ENCODE data around the gene MYCL.
"Not testable (repeated sequence)": the region's sequence is repeated elsewhere in the genome, so short reads cannot be mapped to it uniquely, and the experiment has no call there.

MYCL gene

GRCh38 chr1:39890273-39890672 lies 11.4 kb downstream of the MYCL start:
- no peak for DNase-seq

- DNase-seq = no peak
Observed at GRCh38 chr1:39886757-39887231, 14.9 kb downstream of the MYCL start.

DNA sequence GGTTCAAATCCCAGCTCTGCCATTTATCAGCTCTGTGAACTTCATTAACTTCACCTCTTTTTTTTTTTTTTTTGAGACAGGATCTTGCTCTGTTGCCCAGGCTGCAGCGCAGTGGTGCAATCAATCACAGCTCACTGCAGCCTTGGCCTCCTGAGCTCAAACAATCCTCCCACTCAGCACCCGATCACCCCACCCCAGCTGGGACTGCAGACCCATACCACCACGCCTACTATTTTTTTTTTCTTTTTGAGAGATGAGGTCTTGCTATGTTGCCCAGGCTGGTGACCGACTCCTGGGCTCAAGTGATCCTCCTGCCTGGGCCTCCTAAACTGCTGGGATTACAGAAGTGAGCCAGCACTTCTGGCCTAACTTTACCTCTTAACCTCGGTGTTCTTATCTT lies 16.2 kb downstream of the MYCL start:
- no peak for DNase-seq

DNA sequence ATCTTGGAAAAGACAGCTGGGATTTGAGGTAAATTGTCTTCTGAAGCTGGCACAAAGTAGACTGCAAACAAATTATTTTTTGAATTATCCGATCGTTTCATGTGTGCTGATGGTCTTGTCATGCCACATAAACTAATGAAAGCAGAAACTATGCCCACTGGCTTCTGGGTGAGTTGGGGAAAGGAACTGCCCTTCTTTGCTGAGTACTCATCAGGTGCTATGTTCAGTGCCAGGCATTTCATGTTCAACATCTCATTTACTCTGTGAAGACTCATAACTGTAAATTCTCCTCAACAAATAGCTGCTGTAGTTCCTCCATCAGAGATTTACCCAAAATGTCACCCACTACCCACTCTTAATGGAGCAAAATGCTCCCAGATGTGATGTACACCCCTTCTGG lies 19.6 kb downstream of the MYCL start:
- no peak for DNase-seq

DNA sequence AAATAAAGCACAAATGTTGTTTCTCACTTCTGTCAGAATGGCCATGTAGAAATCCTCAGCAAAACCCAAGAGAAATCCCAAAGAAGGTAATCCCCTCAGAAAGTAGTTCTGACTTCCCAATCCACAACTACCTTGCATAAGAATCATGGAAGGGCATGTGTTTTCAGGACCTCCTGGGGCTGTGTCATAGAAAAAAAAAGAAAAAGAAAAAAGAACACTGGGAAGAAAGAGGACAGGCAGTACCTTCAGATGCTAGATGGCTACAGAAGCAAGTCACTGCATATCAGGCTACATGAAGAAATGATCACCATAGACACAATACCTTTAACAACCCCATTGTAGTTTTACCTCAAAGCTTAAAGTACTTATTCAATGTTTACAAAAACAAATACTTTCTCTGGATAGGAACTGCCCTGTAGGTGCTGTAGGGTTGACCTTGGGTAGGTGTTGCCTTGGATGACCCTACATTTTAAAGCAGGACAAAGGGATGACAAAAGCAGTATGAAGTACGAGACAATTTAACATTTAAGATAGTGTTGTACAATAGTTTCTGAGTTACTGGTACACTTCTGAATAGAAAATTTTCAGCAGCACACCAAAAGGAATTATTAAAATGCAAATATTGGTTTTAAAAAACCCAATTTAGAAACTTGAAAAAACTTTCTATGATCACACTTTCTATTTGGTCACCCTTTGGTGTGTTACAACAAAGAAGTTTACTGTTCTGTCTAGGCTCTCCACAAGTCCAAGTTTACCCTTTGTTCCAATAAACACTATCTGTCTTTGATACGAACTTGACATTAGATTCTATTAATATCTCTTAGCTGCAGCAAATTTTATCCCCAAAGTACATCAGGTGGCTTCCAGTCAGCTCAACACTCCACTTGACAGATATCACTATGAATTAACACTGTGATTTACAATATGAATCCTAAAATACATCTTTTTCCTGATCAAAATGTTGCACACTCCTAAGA lies 23.4 kb downstream of the MYCL start:
- no peak for DNase-seq

GRCh38 chr1:39877231-39877778 lies 24.4 kb downstream of the MYCL start:
- DNase-seq = no peak

- no peak for DNase-seq
Observed at GRCh38 chr1:39876144-39876543, 25.6 kb downstream of the MYCL start.

DNA sequence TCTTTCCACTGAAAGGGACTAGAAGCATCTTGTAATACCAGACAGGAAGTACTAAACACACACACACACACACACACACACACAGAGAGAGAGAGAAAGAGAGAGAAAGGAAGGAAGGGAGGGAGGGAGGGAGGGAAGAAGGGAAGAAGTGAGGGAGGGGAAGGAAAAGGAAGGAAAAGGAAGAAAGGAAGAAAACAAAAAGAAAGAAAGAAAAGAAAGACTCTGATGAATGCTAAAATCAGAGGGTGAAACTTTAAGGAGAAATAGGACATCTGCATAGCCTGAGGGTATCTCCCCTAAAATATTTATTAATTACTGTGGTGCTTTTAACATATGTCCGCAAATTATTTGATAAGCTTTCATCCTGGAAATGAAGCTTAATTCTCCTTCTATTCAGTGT lies 29.0 kb downstream of the MYCL start:
- no peak for DNase-seq

DNA sequence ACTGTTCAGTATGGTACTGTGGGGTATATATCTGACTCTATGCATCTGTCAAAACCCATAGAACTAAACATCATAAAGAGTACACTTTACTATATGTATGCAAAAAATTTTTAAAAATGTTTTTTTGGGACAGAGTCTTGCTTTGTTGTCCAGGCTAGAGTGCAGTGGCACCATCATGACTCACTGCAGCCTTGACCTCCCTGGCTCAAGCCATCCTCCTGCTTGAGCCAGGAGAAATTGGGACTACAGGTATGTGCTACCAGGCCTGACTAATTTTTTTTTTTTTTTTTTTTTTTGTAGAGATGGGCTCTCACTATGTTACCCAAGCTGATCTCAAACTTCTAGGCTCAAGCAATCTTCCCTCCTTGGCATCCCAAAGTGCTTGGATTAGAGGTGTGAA lies 29.9 kb downstream of the MYCL start:
- no peak for DNase-seq

DNA sequence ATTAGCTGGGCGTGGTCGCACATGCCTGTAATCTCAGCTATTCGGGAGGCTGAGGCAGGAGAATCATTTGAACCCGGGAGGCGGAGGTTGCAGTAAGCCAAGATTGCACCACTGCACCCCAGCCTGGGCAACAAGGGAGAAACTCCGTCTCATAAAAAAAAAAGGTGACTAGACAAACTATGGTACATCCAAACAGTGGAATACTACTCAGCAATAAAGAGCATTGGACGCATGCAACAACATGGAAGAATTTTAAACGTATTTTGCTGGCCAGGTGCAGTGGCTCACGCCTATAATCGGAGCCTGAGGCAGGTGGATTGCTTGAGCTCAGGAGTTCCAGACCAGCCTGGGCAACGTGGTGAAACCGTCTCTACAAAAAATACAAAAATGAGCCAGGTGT lies 30.7 kb downstream of the MYCL start:
- not testable (repeated sequence) for DNase-seq

DNA sequence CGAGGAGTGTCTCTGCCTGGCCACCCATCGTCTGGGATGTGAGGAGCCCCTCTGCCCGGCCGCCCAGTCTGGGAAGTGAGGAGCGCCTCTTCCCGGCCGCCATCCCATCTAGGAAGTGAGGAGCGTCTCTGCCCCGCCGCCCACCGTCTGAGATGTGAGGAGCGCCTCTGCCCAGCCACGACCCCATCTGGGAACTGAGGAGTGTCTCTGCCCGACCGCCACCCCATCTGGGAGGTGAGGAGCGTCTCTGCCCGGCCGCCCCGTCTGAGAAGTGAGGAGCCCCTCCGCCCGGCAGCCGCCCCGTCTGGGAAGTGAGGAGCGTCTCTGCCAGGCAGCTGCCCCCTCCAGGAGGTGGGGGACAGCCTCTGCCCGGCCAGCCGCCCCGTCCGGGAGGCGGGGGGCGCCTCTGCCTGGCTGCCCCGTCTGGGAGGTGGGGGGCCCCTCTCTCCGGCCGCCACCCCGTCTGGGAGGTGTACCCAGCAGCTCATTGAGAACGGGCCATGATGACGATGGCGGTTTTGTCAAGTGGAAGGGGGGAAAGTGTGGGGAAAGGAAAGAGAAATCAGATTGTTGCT lies 32.1 kb downstream of the MYCL start:
- not testable (repeated sequence) for DNase-seq

DNA sequence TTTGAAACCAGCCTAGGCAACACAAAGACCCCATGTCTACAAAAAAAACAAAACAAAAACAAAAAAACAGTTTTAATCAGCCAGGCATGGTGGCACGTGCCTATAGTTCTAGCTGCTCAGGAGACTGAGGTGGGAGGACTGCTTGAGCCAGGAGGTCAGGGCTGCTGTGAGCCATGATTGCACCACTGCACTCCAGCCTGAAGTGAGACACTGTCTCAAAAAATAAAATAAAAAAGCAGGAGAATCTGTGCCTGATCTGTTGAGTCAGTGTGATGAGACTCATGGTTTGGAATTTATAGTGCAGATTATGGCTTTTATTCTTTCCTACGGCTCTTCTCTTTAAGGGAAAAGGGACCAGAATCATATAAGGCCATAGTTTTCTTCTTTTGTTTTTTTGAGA lies 35.0 kb downstream of the MYCL start:
- no peak for DNase-seq

DNA sequence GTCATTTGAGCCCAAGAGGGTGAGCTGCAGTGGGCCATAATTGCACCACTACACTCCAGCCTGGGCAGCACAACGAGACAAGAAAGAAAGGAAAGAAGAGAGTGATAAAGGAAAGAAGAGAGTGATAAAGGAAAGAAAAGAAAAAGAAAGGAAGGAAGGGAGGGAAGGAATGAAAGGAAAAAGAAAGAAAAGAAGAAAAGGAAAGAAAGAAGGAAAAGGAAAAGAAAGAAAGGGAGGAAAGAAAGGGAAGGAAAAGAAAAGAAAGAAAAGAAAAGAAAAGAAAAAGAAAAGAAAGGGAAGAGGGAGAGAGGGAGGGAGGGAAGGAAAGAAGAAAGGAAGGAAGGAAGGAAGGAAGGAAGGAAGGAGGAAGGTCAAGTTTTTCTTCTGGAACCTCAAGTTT lies 36.0 kb downstream of the MYCL start:
- DNase-seq = no peak

GRCh38 chr1:39863177-39863576 lies 38.5 kb downstream of the MYCL start:
- DNase-seq = no peak

GRCh38 chr1:39861003-39861402 lies 40.7 kb downstream of the MYCL start:
- DNase-seq = no peak

DNA sequence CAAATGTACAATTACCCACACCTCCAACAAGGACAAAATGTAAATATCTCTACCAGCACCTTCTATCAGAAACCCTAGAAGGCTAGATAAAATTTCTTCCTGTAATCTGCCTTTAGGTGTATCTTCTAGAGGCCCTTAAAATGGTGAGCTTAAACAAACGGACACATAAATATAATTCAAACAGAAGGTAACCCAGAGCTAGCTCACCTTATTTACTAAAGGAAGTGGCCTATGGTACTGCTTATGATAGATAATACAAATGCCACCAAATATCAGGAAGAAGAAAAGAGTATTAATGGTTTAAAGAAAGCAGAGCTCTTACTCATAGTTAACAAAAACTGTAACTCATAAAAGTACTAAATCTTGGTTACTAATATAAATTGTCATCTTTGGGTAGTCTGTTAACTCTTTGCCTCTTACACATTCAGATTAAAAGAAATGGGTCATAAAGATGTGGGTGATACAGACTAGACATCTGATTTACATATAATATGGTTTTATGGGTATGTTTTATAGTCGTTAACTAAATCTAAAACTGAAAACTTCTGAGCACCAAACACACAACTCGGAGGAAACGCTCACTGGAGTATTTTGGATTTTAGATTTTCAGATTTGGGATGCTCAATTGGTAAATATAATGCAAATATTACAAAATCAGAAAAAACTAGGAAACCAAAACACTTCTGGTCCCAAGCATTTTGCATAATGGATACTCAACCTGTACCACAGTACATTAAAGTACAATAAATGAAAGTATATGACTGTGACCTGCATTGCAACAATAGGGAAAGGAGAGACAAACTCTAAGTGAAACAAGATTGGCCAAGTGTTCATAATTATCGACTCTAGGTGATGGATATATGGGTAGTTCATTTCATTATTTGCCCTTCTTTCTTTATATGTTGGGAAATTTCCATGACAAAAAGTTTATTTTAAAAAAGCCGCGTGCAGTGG lies 41.6 kb downstream of the MYCL start:
- no peak for DNase-seq

GRCh38 chr1:39858315-39858714 lies 43.4 kb downstream of the MYCL start:
- no peak for DNase-seq

DNA sequence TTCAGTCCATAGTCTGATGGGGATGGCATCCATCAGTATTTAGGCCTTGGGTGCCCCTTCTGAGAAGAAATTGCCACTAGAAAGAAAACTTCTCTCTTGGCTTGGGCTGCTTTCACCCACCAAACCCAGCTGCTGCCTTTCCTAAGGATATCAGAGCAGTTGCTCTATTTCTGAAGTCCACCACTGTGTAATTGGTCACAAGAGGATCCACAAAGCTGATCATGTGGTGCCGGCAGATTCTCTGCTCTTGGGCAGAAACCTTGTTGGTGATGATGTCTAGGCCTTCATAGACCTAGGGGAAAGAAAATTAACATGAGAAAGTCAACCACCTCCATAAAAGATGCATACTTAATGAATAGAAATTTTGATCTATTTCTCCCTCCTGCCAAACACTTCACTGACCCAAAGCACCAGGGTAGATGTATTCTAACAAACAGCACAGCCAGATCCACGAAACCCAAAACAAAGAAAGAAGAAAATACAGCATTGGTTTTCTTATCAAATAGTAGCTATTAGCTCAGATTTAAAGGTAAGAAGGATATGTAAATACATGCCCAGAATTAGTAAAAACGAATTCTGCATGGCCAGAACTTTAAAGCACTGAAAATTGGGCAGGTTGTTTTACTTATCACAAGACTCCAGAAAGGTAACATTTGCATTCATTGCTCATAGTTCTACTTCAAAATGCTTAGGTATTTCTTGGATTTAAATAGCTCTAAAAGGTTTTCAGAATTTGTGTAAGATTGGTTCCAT lies 44.4 kb downstream of the MYCL start:
- DNase-seq = no peak

DNA sequence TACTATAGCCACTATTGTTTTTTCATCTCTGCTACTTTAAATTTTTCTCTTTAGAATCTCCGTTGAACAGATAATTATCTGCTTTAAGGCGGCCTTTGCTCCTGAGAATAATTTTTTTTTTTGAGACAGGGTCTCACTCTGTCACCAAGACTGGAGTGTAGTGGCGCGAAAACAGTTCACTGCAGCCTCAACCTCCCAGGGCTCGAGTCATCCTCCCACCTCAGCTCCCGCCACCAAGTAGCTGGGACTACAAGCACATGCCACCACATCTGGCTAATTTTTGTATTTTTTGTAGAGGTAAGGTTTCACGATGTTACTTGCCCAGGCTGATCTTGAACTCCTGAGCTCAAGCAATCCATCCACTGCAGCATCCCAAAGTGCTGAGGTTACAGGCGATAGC lies 47.0 kb downstream of the MYCL start:
- peak in 1 of 2 experiments; percentile 24 for DNase-seq

DNA sequence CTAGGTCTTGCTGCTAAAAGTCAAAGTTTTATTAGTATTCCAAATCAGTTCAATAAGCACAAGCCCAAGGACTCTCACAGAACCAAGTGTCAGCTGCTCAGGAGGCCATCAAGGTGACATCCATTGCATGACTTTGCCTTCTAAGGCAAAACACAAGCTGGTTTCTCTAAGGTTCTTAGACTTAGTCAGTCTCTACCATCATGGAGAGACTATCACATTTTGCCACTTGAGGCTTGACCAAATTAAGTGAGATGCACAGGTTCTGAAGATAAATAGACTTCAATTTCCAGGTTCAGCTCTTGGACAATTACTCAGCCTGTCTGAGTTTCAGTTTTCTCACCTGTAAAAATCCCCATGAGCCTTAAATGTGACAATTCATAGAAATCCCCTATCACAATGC lies 47.4 kb downstream of the MYCL start:
- no peak for DNase-seq

- no peak for DNase-seq
Observed at GRCh38 chr1:39852876-39853275, 48.8 kb downstream of the MYCL start.

DNA sequence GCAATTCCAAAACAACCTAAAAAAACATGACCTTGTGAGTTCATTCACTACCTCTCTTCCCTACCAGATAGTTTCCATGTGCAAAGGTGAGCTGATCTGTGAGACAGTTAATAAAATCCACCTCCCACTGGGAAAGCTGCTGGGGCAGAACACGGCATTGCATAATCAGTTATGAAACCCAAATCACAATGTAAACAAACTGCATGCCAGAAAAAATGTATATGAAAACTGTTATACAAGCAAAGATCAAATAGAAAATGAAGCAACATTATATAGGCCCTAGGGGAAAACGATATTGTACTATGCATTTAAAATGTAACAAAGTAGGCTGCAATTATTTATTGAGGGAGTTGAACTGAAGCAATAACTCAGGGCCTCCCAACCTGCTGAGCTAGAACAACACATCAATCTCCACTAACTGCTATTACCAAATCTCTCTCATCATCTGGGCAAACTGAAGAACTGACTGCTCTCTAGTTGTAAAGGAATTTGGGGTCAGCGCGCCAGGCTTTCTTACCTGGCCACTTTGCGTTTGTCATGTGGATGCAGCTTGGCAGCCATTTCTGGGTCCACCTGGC lies 49.4 kb downstream of the MYCL start:
- DNase-seq = no peak
